H1 (cell line): ENCODE data around the gene FRMD4A. TPM values are rescaled to one million over a fixed set of nuclear protein-coding genes. Genes with fewer than 3 reads are reported as not detected.

ENCODE experiments used
- CTCF ChIA-PET: fragments of 300-600 bp; sonication (Branson Sonifier 250); formaldehyde crosslinking; loops from one replicate; lab custom pipeline; 2021; ENCODE audit not compliant: partially characterized antibody; lab: Charles Lee
- POLR2A ChIA-PET: fragments of 300-600 bp; sonication (Branson Sonifier 250); formaldehyde crosslinking; loops from one replicate; lab custom pipeline; 2021; ENCODE audit warnings: inconsistent platforms; ENCODE audit not compliant: partially characterized antibody; lab: Charles Lee
- DNase-seq, 2 experiments: peaks; one replicate each; pipeline versions ENCODE4 v3.0.0 to v3.0.0-alpha.2; 2010 to 2022; ENCODE audit warnings: low spot score in 2 of 2, low read depth in 1 of 2, mixed read lengths in 1 of 2
- FAIRE-seq: peaks from 2 replicates; lab custom pipeline; 2011; peaks lifted over from hg19 to GRCh38; lab: Jason Lieb, UNC
- H2AFZ ChIP-seq: 2 replicates; pipeline ENCODE4 v1.8.1; 2012; ENCODE audit warnings: low read length, inconsistent platforms
- H2AK5ac ChIP-seq: 2 replicates; pipeline ENCODE4 v1.6.1; 2013; ENCODE audit warnings: low read depth, low read length
- H2BK120ac ChIP-seq: replicated peaks from 2 replicates; pipeline ENCODE3; 2013; ENCODE audit warnings: low read depth, low read length, inconsistent platforms
- H2BK12ac ChIP-seq: 2 replicates; pipeline ENCODE4 v1.6.1; 2013; ENCODE audit warnings: low read depth, low read length
- H2BK15ac ChIP-seq: 2 replicates; pipeline ENCODE4 v1.6.1; 2013; ENCODE audit warnings: low read length
- H2BK20ac ChIP-seq: 2 replicates; pipeline ENCODE4 v1.6.1; 2013; ENCODE audit warnings: low read length
- H2BK5ac ChIP-seq: 2 replicates; pipeline ENCODE4 v1.6.1; 2013; ENCODE audit warnings: low read depth, low read length
- H3K14ac ChIP-seq: 2 replicates; pipeline ENCODE4 v1.6.1; 2013; ENCODE audit warnings: inconsistent platforms; ENCODE audit not compliant: insufficient read length
- H3K18ac ChIP-seq: 2 replicates; pipeline ENCODE4 v1.6.1; 2013; ENCODE audit warnings: low read length; ENCODE audit errors: extremely low read depth
- H3K23ac ChIP-seq: 2 replicates; pipeline ENCODE4 v1.6.1; 2013; ENCODE audit warnings: inconsistent platforms; ENCODE audit not compliant: insufficient read length
- H3K23me2 ChIP-seq: 2 replicates; pipeline ENCODE4 v1.6.1; 2013; ENCODE audit warnings: low read depth, low read length
- H3K27ac ChIP-seq: 2 replicates; pipeline ENCODE4 v1.6.1; 2011; ENCODE audit warnings: low read depth, low read length, inconsistent platforms
- H3K27me3 ChIP-seq, 4 experiments: replicated peaks in 1 of 4; 1 replicate in 1 of 4; 2 replicates in 3 of 4; pipeline versions ENCODE4 v1.6.1 to v1.8.1; 2011 to 2013; ENCODE audit warnings: low read length in 3 of 4, mild to moderate bottlenecking in 3 of 4, inconsistent platforms in 2 of 4, mixed read lengths in 2 of 4, moderate library complexity in 1 of 4; ENCODE audit not compliant: control insufficient read depth in 3 of 4, insufficient read depth in 3 of 4; ENCODE audit errors: extremely low read depth in 1 of 4
- H3K36me3 ChIP-seq, 4 experiments: 2 replicates each; pipeline versions ENCODE4 v1.6.1 to v1.8.1; 2011 to 2013; ENCODE audit warnings: mild to moderate bottlenecking in 4 of 4, low read length in 3 of 4, moderate library complexity in 2 of 4, control low read depth in 1 of 4, inconsistent platforms in 1 of 4; ENCODE audit not compliant: insufficient read depth in 4 of 4, control insufficient read depth in 2 of 4
- H3K4ac ChIP-seq: replicated peaks from 2 replicates; pipeline ENCODE3; 2013; ENCODE audit warnings: low read length, low read depth, mixed read lengths, inconsistent platforms; ENCODE audit not compliant: insufficient read length
- H3K4me1 ChIP-seq, 4 experiments: replicated peaks in 1 of 4; 1 replicate in 1 of 4; 2 replicates in 3 of 4; pipeline versions ENCODE4 v1.6.1 to v1.8.1; 2011 to 2013; ENCODE audit warnings: low read length in 3 of 4, inconsistent platforms in 2 of 4, mixed read lengths in 1 of 4; ENCODE audit not compliant: insufficient read depth in 4 of 4, control insufficient read depth in 3 of 4
- H3K4me2 ChIP-seq, 2 experiments: 2 replicates each; pipeline versions ENCODE4 v1.6.1 to v1.8.1; 2011 to 2013; ENCODE audit warnings: low read depth in 2 of 2, low read length in 2 of 2, control low read depth in 1 of 2, inconsistent platforms in 1 of 2, mild to moderate bottlenecking in 1 of 2; ENCODE audit not compliant: insufficient read depth in 1 of 2
- H3K4me3 ChIP-seq, 4 experiments: fragments of 200-600, 300-600 bp in 1 of 4; sonication (generic), shearing (Covaris generic), sonication (Bioruptor Twin) in 1 of 4; 2 replicates each; pipeline versions ENCODE4 v1.5.1 to v1.8.1; 2011 to 2016; ENCODE audit warnings: low read length in 4 of 4, low read depth in 3 of 4, control low read depth in 2 of 4, inconsistent platforms in 2 of 4, mild to moderate bottlenecking in 2 of 4, mixed read lengths in 1 of 4, moderate library complexity in 1 of 4; ENCODE audit not compliant: insufficient read depth in 2 of 4; ENCODE audit errors: extremely low read depth in 1 of 4
- H3K56ac ChIP-seq: replicated peaks from 2 replicates; pipeline ENCODE3; 2013; ENCODE audit warnings: low read depth, mild to moderate bottlenecking, mixed read lengths, low read length, inconsistent platforms; ENCODE audit not compliant: insufficient read length
- H3K79me1 ChIP-seq: 2 replicates; pipeline ENCODE4 v1.6.1; 2013; ENCODE audit warnings: low read depth, low read length, control low read depth
- H3K79me2 ChIP-seq, 2 experiments: 2 replicates each; pipeline versions ENCODE4 v1.6.1 to v1.8.1; 2012 to 2013; ENCODE audit warnings: low read length in 2 of 2, mild to moderate bottlenecking in 2 of 2, inconsistent platforms in 1 of 2; ENCODE audit not compliant: insufficient read depth in 2 of 2, control insufficient read depth in 1 of 2
- H3K9ac ChIP-seq, 4 experiments: replicated peaks in 1 of 4; 1 replicate in 1 of 4; 2 replicates in 3 of 4; pipeline versions ENCODE4 v1.6.1 to v1.8.1; 2011 to 2013; ENCODE audit warnings: low read depth in 3 of 4, low read length in 3 of 4, control low read depth in 2 of 4, mild to moderate bottlenecking in 2 of 4, moderate library complexity in 2 of 4, inconsistent platforms in 1 of 4; ENCODE audit errors: extremely low read depth in 1 of 4
- H3K9me3 ChIP-seq, 2 experiments: 2 replicates each; pipeline versions ENCODE4 v1.6.1 to v1.8.1; 2012 to 2013; ENCODE audit warnings: mild to moderate bottlenecking in 2 of 2, moderate library complexity in 2 of 2, control low read depth in 1 of 2, inconsistent platforms in 1 of 2, low read depth in 1 of 2, low read length in 1 of 2, mixed read lengths in 1 of 2; ENCODE audit not compliant: insufficient read depth in 2 of 2
- H4K20me1 ChIP-seq, 2 experiments: replicated peaks in 1 of 2; 2 replicates each; pipeline versions ENCODE3 to v1.8.1; 2011 to 2013; ENCODE audit warnings: inconsistent platforms in 2 of 2, low read length in 2 of 2, mild to moderate bottlenecking in 1 of 2; ENCODE audit not compliant: insufficient read depth in 2 of 2, control insufficient read depth in 1 of 2
- H4K5ac ChIP-seq: 2 replicates; pipeline ENCODE4 v1.6.1; 2013; ENCODE audit warnings: low read length, low read depth, mixed read lengths, inconsistent platforms; ENCODE audit not compliant: insufficient read length
- H4K8ac ChIP-seq: 2 replicates; pipeline ENCODE4 v1.8.0; 2013; ENCODE audit warnings: mild to moderate bottlenecking, moderate library complexity, low read length, inconsistent platforms; ENCODE audit not compliant: insufficient read depth; ENCODE audit errors: extremely low read depth
- H4K91ac ChIP-seq: replicated peaks from 2 replicates; pipeline ENCODE3; 2013; ENCODE audit warnings: low read length, mixed read lengths, inconsistent platforms; ENCODE audit not compliant: insufficient read length
- ATF3 ChIP-seq: IDR thresholded peaks from 2 replicates; pipeline ENCODE4 v1.6.1; 2011; ENCODE audit warnings: low read depth, mild to moderate bottlenecking, low read length; ENCODE audit not compliant: insufficient read depth
- CBX5 ChIP-seq: fragments of 300-800, 300-1000 bp; sonication (generic); IDR thresholded peaks from 2 replicates; pipeline ENCODE4 v1.7.1; 2016; ENCODE audit warnings: antibody characterized with exemption, low read length, low read depth
- EGR1 ChIP-seq: IDR thresholded peaks from 2 replicates; pipeline ENCODE4 v1.6.1; 2011; ENCODE audit warnings: low read depth, low read length, borderline replicate concordance
- KDM1A ChIP-seq: fragments of 200-600, 300-600 bp; sonication (generic); IDR thresholded peaks from 2 replicates; pipeline ENCODE4 v1.7.1; 2016; ENCODE audit warnings: mild to moderate bottlenecking, low read length, borderline replicate concordance
- KDM4A ChIP-seq: IDR thresholded peaks from one replicate; pipeline ENCODE4 v1.7.1; 2012; ENCODE audit warnings: low read depth, mild to moderate bottlenecking, moderate library complexity, low read length, inconsistent platforms; ENCODE audit not compliant: severe bottlenecking
- MAFK ChIP-seq: IDR thresholded peaks from 2 replicates; pipeline ENCODE4 v1.6.1; 2012; ENCODE audit warnings: low read depth, mild to moderate bottlenecking, improper control_type of control experiment, low read length
- NRF1 ChIP-seq: IDR thresholded peaks from 2 replicates; pipeline ENCODE4 v1.6.1; 2011; ENCODE audit warnings: mild to moderate bottlenecking, low read depth, low read length, improper control_type of control experiment
- RFX5 ChIP-seq: IDR thresholded peaks from 2 replicates; pipeline ENCODE4 v1.6.1; 2011; ENCODE audit warnings: low read depth, low read length, improper control_type of control experiment, borderline replicate concordance
- RXRA ChIP-seq: IDR thresholded peaks from 2 replicates; pipeline ENCODE4 v1.6.1; 2011; ENCODE audit warnings: low read depth, mild to moderate bottlenecking, low read length, moderate library complexity; ENCODE audit not compliant: insufficient read depth
- SAP30 ChIP-seq: fragments of 300-600 bp; sonication (generic); IDR thresholded peaks from 2 replicates; pipeline ENCODE4 v1.7.1; 2012; ENCODE audit warnings: low read length, moderate library complexity, mild to moderate bottlenecking, inconsistent platforms; ENCODE audit not compliant: insufficient read depth, insufficient replicate concordance
- TBP ChIP-seq: IDR thresholded peaks from 2 replicates; pipeline ENCODE4 v1.6.1; 2011; ENCODE audit warnings: low read depth, low read length, improper control_type of control experiment
- WGBS, 2 experiments: shearing (Covaris generic) in 1 of 2; methylation state at CpG; one replicate each; pipeline versions ENCODE4 v1.1.6 to v1.1.7; 2013 to 2015; ENCODE audit warnings: low lambda C conversion rate in 2 of 2, mixed read lengths in 2 of 2, inconsistent platforms in 1 of 2, low coverage in 1 of 2, missing lambda C conversion rate in 1 of 2; ENCODE audit not compliant: insufficient replicate concordance in 2 of 2, insufficient coverage in 1 of 2, insufficient read length in 1 of 2; ENCODE audit errors: extremely low coverage in 1 of 2, missing lambda C conversion rate in 1 of 2; 5-methylcytosine and 5-hydroxymethylcytosine counted together
- polyA plus RNA-seq, 7 experiments: library from polyadenylated mRNA; depleted of rRNA in 3 of 7; stranded (reverse) in 5 of 7; unstranded in 2 of 7; fragments of >200 nt in 5 of 7; fragments of 200-250 nt in 2 of 7; gene quantifications; 1 replicate in 5 of 7; 2 replicates in 1 of 7; 4 replicates in 1 of 7; pipeline versions ENCODE4 v1.2.1 to v1.2.3, GENCODE V29; 2011 to 2013; ENCODE audit warnings: missing spikeins in 2 of 7, mixed read lengths in 2 of 7
- total RNA-seq: library from RNA; stranded (reverse); fragmentation: NEBNext Ultra II Directional; extraction: Animal tissue kit (Norgen Biotek cat#: 25700); gene quantifications from 2 replicates; pipeline ENCODE4 v1.2.1, GENCODE V29; 2021

The FRMD4A gene
- total and polyA plus RNA-seq, 2 of the 8 experiments (the other 6 are each of a cell fraction or from before 2014, with no cell fraction given): 38.6 to 39.6 TPM

DNA sequence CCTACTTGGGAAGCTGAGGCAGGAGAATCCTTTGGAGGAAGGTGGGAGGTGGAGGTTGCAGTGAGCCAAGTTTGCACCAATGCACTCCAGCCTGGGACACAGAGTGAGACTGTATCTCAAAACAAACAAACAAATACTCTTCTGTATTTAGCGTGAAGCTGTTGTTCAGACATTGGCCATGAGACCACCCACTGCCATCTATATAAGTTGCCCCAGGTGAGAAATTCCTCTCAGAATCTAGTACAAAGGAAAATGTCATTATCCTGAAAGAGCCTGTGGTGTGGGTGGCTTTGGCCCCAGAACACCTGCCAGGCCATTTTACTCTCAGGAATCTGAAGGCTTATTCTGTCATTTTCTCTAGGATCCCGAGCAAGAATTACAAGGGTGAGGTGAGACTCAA is 4.0 kb upstream of the FRMD4A start:
- no peak for FAIRE-seq
- no peak overlapping the region for H2BK120ac ChIP-seq
- H3K56ac ChIP-seq: no peak overlapping the region

More for the DNA sequence above, 4.0 kb upstream of the FRMD4A start:
- Histone ChIP-seq H4K5ac (no peak overlapping the region), H3K36me3 (no peaks in the 10 kb centered on the region), H3K4me1 (peaks cover 8 to 12% (median 11%) of the 10 kb centered on the region in 4 experiments), H3K4ac (no peak overlapping the region), H2AFZ (no peak overlapping the region), H4K91ac (no peak overlapping the region), H2BK15ac (no peak overlapping the region), H3K4me3 (no peak overlapping the region), H2AK5ac (no peak overlapping the region), H3K9ac (no peak overlapping the region), H3K23ac (no peak overlapping the region), H2BK20ac (no peak overlapping the region), H3K27me3 (peaks cover 0 to 2% (median 0%) of the 10 kb centered on the region in 4 experiments; a peak in 1 of 7 replicates), H2BK5ac (no peak overlapping the region), H3K14ac (no peak overlapping the region), H3K9me3 (no peaks in the 10 kb centered on the region), H4K20me1 (no peaks in the 10 kb centered on the region), H3K4me2 (no peak overlapping the region), H4K8ac (no peak overlapping the region), H3K23me2 (no peaks in the 10 kb centered on the region; the same call in 1 of the 2 replicates), H3K18ac (no peak overlapping the region), H2BK12ac (no peak overlapping the region), H3K27ac (no peak overlapping the region), H3K79me2 (no peaks in the 10 kb centered on the region), H3K79me1 (no peaks in the 10 kb centered on the region)
- no peak for DNase-seq
- CTCF ChIA-PET: interaction anchor here (1.0 to 2.4 kb wide), 3 partner anchors 11 to 143 kb away, joined by 3 to 10 read pairs (median 4); no protein-coding TSS in a partner anchor
- no peak for TF ChIP-seq CBX5
- no peak for TF ChIP-seq KDM4A
- no peak for TF ChIP-seq SAP30
- no peak for TF ChIP-seq EGR1
- TF ChIP-seq MAFK: no peak
- TF ChIP-seq TBP: no peak
- no peak for TF ChIP-seq KDM1A
- TF ChIP-seq RFX5: no peak
- no peak for TF ChIP-seq ATF3
- TF ChIP-seq NRF1: no peak
- TF ChIP-seq RXRA: no peak
- POLR2A ChIA-PET: interaction anchor here (0.6 kb wide), 1 partner anchor 149 kb away, joined by 3 read pairs; no protein-coding TSS in a partner anchor
- WGBS, 2 experiments: 84% methylated on average over 2 of the region's 2 CpGs; no CpG with 5 or more reads in 1 of the 2 experiments
